Kidney tubule cell (primary cell): Measurements from ENCODE around the gene GTF3C6.
"Not testable (repeated sequence)": the region's sequence is repeated elsewhere in the genome, so short reads cannot be mapped to it uniquely, and the experiment has no call there.

Experiments
- DNase-seq: peaks from one replicate; pipeline ENCODE4 v3.0.0-alpha.2; 2018; ENCODE audit warnings: low spot score

Gene GTF3C6

DNA sequence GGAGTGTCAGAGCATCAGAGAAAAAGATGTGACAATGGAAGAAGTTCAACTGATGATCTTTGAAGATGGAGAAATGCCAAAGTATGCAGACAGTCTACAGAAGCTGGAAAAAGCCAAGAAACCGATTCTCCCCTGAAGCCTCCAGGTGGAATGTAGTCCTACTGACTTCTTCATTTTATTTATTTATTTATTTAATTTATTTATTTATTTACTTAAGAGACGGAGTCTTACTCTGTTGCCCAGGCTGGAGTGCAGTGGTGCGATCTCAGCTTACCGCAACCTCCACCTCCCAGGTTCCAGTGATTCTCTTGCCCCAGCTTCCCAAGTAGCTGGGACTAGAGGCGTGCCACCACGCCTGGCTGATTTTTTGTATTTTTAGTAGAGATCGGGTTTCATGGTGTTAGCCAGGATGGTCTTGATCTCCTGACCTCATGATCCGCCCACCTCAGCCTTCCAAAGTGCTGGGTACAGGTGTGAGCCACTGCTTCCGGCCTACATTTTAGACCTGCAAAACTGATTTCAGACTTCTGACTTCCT is 21.1 kb downstream of the GTF3C6 start:
- no peak for DNase-seq

DNA sequence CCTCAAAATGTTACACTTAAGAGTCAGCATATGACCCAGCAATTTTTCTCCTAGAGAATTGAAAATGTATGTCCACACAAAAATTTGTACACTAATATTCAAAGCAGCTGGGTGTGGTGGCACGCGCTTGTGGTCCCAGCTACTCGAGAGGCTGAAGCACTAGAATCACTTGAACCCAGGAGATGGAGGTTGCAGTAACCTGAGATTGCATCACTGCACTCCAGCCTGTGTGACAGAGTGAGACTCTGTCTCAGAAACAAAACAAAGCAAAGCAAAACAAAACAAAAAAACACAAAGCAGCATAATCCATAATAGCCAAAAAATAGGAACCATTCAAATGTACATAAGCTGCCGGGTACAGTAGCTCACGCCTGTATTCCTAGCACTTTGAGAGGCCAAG is 21.7 kb downstream of the GTF3C6 start:
- DNase-seq, result no peak

DNA sequence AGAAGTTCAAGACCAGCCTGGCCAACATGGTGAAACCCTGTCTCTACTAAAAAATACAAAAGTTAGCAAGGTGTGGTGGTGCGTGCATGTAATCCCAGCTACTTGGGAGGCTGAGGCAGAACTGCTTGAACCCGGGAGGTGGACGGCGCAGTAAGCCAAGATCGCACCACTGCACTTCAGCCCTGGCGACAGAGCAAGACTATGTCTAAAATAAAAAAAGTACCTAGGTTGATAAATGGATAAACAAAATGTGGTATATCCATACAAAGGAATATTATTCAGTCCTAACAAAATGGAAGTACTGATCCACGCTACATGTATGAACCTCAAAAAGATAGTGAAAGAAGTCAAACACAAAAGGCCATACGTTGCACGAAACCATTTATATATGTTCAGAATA is 22.1 kb downstream of the GTF3C6 start:
- no peak for DNase-seq

DNA sequence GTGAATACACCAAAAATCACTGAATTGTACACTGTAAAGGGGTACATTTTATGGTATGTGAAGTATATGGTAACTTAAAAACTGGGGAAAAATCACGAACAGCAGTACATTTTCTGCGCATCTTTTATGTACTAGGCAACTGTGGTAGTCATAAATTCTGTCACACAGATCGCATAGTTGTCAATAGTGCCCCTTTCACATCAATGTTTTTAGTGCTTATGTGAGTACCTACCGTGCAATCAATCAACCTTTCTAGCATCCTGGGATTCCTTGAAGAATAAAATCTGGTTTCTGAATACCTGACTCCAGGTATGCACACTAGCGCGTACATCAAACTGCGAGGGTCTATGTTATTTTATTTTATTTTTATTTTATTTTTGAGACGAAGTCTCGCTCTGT is 22.7 kb downstream of the GTF3C6 start:
- DNase-seq, result no peak

DNA sequence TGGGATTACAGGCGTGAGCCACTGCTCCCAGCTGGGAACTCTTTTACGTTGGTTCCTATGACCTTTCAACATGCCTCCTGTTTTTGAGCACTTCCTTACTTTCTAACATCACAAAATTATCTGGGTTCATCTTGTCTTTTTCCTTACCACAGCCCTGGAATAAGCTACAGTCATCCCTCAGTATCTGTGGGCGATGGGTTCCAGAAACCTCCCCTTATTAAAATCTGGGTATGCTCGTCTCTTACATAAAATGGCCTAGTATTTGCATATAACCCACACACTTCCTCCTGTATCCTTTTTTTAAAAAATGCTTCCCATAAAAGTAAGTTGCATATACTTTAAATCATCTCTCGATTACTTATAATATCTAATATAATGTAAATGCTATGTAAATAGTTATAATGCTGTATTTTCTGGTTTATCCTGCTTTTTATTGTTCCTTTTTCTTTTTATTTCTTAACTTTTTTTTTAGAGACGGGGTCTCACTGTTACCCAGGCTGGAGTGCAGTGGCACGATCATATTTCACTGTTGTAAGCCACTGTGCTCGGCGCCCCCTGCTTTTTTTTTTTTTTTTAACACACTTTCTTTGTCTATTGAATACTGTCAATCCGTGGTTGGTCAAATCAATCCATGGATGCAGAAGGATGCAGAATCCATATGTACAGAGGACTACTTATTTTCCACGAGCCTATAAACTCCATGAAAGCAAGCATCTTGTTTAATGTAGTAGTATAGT is 32.5 kb downstream of the GTF3C6 start:
- DNase-seq, result no peak

DNA sequence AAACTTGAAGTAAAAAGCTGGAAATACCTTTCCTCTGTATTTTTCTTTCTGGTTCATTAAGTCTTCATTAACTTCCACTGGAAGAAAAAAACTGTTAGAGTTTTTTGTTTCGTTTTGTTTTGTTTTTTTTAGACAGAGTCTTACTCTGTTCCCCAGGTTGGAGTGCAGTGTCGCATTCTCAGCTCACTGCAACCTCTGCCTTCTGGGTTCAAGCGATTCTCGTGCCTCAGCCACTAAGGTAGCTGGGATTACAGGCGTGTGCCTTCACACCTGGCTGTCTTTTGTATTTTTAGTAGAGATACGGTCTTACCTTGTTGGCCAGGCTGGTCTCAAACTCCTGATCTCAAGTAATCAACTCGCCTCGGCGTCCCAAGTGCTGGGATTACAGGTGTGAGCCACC is 38.2 kb downstream of the GTF3C6 start:
- no peak for DNase-seq

DNA sequence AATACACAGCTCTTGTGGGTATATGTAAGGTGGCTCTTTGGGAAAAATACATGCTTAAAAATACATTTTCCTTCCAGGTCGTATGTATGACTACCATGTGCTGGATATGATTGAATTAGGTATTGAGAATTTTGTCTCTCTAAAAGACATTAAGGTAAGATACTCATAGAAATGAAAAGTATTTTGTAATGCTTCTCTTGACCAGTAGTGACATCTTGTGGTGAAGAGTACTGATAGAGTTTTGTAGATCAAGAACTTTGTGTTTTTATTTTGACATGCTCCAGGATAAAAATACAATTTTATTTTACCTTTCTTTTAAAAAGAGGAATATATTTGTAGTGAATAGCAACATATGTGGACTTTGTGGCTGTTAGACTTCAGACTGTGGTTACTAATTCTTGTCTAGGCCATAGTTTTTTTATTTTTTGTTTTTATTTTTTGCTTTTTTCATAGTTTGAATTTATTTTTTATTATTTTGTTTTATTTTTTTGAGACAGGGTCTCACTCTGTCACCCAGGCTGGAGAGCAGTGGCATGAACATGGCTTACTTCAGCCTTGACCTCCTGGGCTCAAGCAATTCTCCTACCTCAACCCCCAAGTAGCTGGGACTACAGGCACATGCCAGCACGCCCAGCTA is 41.2 kb downstream of the GTF3C6 start:
- DNase-seq, result peak; percentile 28

DNA sequence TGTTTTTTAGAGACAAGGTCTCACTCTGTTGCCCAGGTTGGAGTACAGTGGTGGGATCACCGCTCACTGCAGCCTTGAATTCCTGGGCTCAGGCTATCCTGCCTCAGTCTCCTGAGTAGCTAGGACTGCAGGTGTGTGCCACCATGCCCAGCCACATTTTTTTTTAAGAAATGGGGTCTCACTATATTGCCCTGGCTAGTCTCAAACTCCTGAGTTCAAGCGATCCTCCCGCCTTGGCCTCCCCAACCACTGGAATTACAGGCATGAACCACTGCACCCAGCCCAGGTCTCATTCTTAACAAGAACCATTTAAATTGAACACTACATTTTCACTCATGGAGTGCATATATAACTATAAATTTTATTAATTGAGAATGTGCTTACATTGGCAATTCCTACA is 43.8 kb downstream of the GTF3C6 start:
- no peak for DNase-seq

DNA sequence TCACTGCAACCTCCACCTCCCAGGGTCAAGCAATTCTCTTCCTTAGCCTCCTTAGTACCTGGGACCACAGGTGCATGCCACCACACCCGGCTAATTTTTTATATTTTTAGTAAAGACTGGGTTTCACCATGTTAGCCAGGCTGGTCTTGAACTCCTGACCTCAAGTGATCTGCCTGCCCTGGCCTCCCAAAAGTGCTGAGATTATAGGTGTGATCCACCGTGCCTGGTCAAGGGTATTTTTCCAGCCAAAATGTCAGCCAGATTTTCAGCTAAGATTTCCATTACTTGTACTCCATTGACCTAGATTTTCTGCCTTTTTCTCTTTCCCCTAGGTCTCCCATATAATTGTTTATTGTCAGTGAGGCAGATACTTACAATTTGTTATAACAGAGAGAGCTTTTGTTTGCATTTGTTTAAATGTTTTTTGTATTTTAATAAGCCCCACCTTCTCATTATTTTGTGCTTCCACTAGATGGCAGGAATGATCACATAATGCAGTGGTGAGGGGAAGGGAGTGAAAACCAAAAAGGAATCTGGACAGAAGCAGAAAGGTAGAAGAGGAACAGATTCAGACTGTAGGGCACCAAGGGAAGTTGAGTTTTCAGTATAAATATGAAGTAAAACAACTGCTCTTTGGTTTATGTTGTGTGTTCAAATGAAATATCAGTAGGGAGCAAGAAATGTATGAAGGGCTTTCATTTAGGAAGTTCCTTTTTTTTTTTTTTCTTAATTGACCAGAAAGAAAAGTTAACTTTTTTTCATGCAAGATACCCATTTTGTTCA is 53.0 kb downstream of the GTF3C6 start:
- peak; percentile 56 for DNase-seq

DNA sequence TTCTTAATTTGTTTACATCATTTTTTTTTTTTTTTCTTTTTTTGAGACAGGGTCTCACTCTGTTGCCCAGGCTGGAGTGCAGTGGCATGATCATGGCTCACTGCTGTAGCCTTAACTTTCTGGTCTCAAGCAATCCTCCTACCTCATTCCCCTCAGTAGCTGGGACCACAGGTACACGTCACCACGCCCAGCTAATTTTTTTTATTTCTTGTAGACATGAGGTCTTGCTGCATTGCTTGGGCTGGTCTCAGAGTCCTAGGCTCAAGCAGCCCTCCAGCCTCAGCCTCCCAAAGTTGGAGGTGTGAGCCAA is 53.6 kb downstream of the GTF3C6 start:
- no peak for DNase-seq

DNA sequence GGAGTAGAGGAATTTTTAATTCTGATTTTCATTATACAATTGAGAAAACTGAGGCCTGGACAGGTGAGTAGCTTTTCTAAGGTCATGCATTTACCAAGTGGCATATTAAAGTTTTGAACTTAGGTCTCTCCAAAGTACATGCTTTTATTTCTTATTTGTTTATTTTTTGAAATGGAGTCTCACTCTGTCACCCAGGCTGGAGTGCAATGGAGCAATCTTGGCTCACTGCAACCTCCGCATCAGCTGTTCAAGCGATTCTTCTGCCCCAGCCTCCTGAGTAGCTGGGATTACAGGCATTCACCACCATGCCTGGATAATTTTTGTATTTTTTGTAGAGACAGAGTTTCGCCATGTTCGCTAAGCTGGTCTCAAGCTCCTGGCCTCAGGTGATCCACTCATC is 54.0 kb downstream of the GTF3C6 start:
- DNase-seq, result not testable (repeated sequence)

DNA sequence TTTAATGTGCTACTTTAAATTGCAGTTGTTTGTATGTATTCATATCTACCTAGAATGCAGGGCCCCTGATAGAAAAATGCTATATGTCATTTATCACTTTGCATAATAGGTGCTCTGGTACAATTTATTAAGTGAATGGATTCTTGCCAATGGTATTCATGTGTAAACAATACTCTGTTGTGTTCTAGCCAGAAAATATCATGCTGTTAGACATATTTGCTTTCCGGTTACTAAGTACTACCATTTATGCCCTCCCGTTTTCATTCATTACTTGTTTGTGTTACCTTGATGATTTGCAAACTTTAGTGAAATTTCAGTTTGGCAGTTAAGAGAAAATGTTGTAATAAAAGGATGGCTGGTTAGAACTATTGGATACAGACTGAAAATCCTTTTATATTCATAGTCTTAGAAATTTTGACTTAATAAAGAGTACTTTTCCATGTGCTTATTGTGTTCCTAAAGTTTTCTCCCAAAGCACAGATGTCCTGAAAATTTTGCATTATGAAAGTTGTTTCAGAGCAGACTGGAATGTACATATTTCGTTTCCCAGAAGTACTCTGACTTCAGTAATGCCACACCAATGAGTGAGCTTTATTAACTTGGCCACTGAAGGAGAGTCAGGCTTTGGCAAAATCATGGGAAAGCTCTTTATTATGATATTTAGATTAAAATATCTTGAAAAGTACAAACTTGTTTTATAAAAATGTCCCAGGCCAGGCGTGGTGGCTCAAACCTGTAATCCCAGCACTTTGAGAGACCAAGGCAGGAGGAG is 54.8 kb downstream of the GTF3C6 start:
- no peak for DNase-seq

DNA sequence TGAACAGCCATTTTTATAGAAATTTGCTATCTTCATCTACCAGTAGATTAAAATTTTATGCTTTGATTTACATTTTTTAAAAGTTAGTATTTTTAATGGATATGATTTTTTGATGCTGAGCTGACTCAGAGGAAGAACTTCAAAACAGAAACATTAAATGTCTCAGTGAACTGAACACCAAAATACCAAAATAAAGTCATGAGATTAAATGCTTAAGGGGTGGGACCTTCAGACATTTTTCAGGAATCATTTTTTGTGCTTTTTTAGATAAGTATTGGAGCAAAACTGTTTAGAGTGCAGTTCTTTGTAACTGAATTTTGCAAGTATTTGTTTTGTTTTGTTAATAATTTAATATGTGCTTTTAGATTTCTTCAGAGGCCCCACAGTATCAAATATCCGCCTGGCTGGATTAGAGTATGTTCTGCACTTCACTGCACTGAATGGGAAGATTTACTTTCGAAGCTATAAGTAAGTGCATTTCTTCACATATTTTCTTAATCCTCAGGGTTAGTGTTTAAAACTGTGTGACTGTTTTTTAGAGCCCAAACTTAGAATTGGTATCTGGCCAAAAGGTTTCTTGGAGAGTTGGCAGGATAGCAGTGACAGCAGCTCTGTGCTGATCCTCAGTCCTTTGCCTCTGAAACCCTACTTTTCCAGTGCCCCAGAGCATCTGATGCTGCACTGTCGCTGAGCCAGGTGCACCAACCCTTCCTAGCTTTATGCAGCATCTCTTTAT is 57.1 kb downstream of the GTF3C6 start:
- DNase-seq, result no peak

DNA sequence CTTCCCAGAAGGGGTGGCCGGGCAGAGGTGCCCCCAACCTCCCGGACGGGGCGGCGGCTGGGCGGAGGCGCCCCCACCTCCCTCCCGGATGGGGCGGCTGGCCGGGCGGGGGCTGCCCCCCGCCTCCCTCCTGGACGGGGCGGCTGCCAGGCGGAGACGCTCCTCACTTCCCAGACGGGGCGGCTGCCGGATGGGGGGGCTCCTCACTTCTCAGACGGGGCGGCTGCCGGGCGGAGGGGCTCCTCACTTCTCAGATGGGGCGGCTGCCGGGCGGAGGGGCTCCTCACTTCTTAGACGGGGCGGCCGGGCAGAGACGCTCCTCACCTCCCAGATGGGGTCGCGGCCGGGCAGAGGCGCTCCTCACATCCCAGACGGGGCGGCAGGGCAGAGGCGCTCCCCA is 58.7 kb downstream of the GTF3C6 start:
- DNase-seq, result not testable (repeated sequence)
